HG03025 (cell line): ENCODE data around the gene GNB1L.

ENCODE experiments used
- ATAC-seq: cut with Tn5 transposase; IDR thresholded peaks from one replicate; pipeline ENCODE4 v1.9.1; 2021; ENCODE audit warnings: mild to moderate bottlenecking, moderate library complexity; ENCODE audit not compliant: unreplicated experiment, low FRiP score

GNB1L gene

GRCh38 chr22:19814428-19814827, 40.2 kb downstream of the GNB1L start:
- ATAC-seq = no peak

DNA sequence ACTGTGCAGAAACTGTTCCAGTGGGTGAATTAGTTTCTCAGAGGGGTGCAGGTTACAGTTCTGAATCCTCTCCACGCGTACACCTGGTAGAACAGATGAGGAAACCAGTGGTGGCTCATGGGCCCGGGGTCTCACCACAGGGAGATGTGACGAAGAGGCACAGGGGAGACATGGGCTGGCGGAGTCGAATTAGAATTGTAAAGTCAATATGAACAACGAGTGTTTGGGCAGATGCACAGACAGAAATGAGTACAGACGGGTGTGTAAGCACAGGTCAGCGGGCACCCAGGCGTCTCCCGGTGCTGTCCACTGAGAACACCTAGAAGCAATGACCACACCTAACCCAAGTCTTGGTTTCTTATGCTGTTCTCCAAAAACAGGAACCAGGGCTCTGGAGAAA, 41.8 kb downstream of the GNB1L start:
- ATAC-seq = no peak

DNA sequence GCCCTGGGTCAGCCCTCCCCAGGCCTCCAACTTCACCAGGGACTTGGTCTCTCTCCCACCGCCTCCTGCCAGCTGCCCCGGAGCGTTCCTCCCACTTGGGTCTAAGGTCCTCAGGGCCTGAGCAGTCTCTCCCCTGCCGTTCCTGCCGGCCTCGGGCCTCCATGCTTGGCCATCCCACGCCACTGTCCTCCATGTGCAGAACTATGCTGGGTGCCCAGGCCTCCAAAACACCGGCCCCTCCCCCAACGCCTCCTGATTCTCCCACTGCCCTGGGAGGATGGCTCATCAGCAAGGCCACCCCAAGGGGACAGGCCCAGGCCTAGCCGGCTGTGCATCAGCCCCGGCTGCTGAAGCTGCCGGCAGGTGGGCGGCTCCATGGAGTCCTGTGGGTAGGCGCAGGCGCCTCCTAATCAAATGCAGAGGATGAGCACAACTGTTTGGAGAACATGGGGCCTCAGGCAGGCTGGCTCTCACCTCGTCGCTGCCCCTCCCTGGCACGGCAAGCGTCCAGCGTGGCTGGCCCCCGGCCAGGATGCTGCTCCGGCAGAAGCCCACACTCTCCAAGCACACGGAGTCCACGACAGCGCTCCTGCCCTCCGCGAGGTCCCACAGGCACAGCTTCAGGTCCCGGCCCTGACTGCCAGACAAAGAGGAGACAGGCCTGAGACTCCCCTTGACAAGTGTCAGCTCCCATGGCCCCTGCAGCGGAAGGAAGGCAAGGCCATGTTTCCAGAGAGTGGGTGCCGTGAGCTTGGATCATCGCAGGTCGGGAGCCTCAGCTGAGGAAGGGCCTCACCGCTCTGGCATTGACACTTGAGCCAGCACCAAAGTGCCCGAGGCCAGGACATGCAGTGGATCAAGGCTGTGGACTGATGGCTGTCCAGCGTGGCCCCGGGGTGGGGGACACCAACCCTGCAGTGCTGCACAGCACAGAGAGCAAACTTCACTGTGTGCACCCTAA, 42.6 kb downstream of the GNB1L start:
- no peak for ATAC-seq

DNA sequence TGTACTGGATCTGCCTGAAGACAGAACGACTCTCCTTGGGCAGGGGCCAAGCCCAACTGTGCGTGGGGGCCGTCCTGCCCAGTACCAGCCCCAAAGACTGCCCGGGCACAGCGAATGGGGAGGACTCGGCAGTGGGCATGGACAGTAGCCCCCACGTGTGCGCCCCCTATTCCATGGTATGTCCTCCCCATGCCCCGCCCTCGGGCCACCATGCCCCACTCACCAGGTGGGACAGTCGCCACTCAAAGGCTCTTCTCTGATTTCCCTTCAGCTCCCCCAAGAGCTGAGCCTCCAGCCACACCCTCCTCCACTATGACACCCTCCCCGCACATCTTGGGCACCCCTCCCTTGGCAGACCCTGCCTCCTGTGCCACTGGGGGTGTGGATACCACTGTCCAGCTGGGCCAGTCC, 43.5 kb downstream of the GNB1L start:
- no peak for ATAC-seq

- no peak for ATAC-seq
Observed at GRCh38 chr22:19810381-19811201, 44.1 kb downstream of the GNB1L start.

DNA sequence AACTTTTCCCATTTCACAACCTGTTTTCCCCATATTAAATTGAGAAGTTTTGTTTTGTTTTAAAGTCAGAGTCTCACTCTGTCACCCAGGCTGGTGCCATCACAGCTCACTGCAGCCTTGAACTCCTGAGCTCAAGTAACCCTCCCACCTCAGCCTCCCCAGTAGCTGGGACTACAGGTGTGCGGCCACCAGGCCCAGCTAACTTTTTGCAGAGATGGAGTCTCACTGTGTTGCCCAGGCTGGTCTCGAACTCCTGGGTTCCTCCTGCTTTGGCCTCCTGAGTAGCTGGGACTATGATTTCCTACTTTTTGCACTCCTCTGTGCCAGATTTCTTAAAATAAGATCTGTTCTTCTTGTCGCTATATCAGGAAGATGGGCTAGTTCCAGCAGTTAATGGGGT, 44.9 kb downstream of the GNB1L start:
- ATAC-seq = no peak

GRCh38 chr22:19808873-19809478, 45.7 kb downstream of the GNB1L start:
- no peak for ATAC-seq

DNA sequence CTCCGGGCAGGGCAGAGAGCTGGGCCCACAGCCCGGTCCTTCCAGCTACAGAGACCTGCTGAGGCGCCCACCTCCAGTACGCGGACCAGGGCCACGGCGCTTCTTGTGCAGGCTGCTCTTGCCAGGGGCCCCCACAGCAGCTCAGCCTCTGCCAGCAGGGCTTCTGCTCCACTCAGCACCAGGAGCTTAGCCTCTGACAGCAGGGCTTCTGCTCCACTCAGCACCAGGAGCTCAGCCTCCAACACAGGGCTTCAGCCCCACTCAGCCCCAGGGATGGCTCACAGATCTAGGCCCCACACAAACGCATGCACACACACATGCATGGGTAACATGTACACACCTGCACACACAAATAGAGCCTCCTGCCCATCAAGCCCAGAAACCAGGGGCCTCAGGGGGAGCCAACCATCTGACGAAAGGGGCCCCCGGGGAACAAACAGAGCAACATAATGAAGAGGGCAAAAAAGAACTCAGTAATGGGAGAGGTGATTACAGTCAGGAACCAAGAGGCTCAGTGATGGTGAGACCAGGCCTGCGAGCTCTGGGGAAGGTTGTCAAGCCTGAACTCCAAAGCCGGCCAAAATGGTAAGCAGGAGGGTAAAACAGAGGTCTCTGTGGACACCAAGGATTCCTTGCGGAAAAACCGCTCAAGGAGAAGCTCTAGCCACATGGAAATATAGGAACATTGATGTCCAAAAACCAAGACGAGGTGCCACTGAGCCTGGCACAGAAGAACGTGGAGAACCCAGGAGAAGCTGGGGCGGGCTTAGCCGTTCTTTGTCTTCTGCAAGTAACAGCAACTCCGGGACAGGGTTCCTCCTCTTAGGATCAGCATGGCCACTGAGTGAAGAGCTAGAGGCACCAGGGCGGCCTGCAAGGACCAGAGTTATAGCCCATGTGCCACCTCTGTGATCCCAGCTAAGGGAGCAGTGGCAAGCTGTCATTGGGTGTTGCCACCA, 46.5 kb downstream of the GNB1L start:
- ATAC-seq = no peak

DNA sequence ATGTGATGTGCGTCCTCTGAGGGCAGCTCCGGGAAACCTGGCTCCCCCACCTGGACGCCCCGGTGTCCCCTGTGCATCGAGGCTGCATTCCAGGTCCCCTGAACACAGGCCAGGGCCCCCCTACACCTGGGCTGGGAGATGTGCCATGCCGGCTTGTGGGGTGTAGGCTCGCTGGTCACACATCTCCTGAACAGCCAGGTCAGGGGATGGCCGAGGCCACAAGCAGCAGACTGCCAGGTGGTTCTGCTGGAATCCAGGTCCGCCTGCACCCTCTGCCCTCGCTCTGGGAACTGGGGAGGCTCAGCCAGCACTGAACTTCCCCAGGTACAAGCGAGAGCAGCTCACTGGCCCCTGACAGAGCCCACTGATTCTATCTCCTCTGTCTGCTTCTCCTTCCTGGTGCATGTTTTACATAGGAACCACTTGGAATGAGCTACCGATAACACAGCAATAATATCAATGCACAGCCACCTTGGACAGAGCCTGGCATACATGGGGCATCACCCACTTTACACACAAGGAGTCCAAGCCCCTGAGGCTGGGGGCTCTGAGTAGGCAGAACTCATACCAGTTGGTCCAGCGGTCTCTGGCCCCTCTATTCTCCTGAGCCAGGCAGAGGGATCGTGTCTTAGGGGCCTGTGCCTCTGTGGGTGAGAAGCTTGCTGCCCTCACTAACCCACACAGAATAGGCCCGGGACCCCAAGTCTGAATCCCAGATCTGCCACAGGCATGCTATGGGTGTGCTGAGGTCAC, 47.3 kb downstream of the GNB1L start:
- no peak for ATAC-seq

DNA sequence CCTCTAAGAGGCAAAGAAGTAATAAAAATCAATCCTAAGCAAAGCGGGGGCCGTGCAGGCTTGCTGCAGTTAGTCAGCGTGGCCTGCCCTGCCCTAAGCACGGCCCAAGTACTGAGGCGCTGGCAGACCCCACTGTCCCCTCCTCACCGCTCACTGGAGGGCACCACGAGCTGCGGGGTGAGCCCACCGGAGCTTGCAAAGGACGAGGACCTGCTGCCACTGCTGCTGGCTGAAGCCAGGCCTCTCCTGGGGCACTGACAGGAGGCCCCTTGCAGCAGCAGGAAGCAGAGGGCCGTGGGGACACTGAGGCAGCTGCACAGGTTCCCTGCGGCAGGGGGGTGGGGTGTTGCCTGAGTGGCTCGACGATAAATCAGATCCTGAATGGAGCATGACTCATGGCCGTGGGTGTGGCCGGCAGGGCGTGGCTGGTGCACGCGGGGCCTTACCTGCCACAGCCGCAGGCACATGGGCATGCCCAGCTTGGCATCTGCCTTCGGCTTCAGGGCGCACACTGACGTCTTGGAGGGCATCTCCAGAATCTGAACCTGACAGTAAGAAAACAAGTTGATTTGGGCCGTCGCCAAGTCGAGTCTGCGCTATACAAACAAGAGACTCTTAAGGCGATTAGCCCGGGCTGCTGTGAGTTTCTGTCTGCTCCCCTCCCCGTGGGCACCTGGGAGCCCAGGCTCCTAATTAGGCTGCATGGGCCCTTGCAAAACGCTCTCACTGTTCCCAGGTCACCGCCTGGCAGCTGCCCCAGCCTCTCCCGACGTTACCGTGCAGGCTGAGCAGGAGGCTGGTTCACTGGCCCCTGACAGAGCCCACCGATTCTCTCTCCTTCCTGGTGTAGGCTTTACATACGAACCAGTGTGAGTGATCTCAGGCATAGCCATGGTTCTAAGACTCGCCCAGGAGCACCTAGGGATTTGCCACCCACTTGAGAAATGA, 48.2 kb downstream of the GNB1L start:
- no peak for ATAC-seq

DNA sequence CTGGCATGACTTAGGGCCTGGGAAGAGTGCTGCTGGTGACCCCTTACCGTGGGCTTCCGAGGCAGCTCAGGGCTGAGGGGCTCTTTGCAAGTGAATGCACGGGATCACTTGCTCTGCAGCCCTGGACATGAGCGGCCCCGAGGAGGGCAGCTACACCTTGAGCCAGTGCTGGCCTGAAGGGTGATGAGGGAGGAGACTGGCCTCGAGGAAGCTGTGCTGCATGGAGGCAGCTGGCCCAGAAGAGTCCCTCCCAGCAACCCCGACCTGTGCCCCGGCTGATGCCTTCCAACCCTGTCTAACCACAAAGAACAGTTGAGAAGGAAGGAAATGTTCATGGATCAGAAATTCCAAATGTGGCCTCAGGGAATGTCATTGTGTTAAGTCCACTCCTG, 48.9 kb downstream of the GNB1L start:
- no peak for ATAC-seq

DNA sequence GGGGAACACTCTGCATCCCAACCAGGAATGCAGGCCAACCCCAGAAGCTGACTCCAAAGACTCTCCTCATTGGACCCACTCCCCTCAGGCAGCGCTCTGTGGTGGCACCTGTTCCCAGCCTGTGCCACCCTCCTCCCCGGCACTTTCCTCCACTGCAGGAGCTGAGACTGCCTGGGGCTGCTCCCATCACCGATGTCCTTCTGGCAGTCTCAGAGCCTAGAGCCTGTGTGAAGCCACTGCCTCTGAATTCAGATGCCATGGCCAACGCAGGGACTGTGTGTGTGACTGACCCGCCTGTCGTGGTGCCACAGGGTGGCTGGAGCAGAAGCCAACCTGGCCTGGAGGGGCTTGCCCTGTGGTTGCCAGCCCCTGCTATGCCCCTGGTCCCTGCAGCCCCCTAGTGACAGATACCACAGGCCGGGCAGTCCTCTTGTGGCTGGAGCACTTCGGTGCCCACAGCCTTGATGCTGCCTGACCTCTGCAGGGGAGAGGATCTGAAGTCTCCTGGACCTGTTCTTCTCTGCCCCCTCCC, 50.9 kb downstream of the GNB1L start:
- no peak for ATAC-seq

- no peak for ATAC-seq
Observed at GRCh38 chr22:19802894-19803735, 51.6 kb downstream of the GNB1L start.

DNA sequence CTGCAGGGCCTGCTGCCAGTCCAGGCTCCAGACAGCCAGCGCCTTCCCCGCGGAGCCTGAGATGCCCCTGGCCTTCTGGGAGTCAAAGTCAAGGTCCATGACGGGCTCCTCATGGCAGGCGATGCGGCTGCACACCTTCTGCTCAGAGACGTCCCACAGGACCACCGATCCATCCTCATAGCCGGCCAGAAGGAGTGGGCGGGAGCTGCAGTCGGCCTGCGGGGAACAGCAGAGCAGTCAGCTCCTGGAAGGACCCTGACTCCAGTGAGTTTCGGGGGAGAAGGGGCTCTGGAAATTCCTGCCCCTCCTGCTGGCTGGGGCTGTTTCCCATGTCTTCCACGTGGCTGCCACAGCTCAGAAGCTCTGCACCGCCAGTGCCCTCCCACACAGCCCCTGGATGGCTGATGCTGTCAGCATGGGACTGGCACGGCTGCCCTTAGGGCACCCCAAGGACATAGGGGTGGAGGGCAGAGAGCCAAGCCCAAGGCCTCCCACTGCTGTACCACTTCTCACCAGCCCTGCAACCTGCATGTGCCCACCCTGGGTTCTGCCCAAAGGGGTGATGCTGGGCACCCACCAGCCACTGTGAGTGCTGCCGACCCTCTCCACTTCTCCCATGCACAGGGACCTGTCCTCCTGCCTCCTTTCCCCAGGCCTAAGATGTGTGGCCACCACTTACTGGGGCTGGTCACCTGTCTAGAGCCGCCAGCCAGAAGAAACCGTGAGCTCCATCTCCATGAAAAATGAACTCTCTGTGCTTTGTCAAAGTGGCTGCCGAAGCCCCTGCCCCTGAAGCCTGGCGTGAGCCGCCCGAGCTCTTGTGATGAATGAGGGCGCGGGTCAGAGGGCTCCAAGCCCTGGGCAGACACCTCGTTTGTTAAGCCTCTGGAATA, 52.4 kb downstream of the GNB1L start:
- ATAC-seq = no peak

- ATAC-seq = no peak
Observed at GRCh38 chr22:19801340-19802000, 53.2 kb downstream of the GNB1L start.
